ENCODE measurements around the gene ZIC3.

Gene ZIC3

GRCh38 chrX:137573324-137574101 is 7.6 kb downstream of the ZIC3 start:
- TF ChIP-seq ZNF8 (CRISPR knock-in tag; IDR thresholded peaks at IDR 0.05) (no peak), ZC3H10 (CRISPR knock-in tag; IDR thresholded peaks at IDR 0.05) (no peak), ZNF565 (CRISPR knock-in tag; conservative IDR thresholded peaks at IDR 0.05; ENCODE audit: low read depth) (no peak), GLIS3 (CRISPR knock-in tag; IDR thresholded peaks at IDR 0.05) (no peak), RARB (CRISPR knock-in tag; IDR thresholded peaks at IDR 0.05) (no peak), ZFP30 (CRISPR knock-in tag; IDR thresholded peaks at IDR 0.05) (no peak), TOX (CRISPR knock-in tag; IDR thresholded peaks at IDR 0.05; ENCODE audit: borderline replicate concordance) (no peak), PATZ1 (CRISPR knock-in tag; IDR thresholded peaks at IDR 0.05; ENCODE audit: borderline replicate concordance) (no peak), SNAI2 (CRISPR knock-in tag; IDR thresholded peaks at IDR 0.05) (no peak), TCF4 (CRISPR knock-in tag; IDR thresholded peaks at IDR 0.05; ENCODE audit: borderline replicate concordance) (no peak), CSDC2 (CRISPR knock-in tag; IDR thresholded peaks at IDR 0.05) (no peak), ARNTL (CRISPR knock-in tag; IDR thresholded peaks at IDR 0.05; ENCODE audit: borderline replicate concordance, low read depth) (no peak), ZFP3 (CRISPR knock-in tag; IDR thresholded peaks at IDR 0.05) (no peak), ESRRG (CRISPR knock-in tag; IDR thresholded peaks at IDR 0.05) (no peak), PPARA (CRISPR knock-in tag; IDR thresholded peaks at IDR 0.05; ENCODE audit: borderline replicate concordance) (no peak), OSR1 (CRISPR knock-in tag; IDR thresholded peaks at IDR 0.05) (no peak), ISL1 (CRISPR knock-in tag; IDR thresholded peaks at IDR 0.05) (no peak)
- TF ChIP-seq, protein P1, sequence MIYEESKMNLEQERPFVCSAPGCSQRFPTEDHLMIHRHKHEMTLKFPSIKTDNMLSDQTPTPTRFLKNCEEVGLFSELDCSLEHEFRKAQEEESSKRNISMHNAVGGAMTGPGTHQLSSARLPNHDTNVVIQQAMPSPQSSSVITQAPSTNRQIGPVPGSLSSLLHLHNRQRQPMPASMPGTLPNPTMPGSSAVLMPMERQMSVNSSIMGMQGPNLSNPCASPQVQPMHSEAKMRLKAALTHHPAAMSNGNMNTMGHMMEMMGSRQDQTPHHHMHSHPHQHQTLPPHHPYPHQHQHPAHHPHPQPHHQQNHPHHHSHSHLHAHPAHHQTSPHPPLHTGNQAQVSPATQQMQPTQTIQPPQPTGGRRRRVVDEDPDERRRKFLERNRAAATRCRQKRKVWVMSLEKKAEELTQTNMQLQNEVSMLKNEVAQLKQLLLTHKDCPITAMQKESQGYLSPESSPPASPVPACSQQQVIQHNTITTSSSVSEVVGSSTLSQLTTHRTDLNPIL (CRISPR knock-in tag; IDR thresholded peaks at IDR 0.05; ENCODE audit: low read depth): no peak
- TF ChIP-seq, protein P2, sequence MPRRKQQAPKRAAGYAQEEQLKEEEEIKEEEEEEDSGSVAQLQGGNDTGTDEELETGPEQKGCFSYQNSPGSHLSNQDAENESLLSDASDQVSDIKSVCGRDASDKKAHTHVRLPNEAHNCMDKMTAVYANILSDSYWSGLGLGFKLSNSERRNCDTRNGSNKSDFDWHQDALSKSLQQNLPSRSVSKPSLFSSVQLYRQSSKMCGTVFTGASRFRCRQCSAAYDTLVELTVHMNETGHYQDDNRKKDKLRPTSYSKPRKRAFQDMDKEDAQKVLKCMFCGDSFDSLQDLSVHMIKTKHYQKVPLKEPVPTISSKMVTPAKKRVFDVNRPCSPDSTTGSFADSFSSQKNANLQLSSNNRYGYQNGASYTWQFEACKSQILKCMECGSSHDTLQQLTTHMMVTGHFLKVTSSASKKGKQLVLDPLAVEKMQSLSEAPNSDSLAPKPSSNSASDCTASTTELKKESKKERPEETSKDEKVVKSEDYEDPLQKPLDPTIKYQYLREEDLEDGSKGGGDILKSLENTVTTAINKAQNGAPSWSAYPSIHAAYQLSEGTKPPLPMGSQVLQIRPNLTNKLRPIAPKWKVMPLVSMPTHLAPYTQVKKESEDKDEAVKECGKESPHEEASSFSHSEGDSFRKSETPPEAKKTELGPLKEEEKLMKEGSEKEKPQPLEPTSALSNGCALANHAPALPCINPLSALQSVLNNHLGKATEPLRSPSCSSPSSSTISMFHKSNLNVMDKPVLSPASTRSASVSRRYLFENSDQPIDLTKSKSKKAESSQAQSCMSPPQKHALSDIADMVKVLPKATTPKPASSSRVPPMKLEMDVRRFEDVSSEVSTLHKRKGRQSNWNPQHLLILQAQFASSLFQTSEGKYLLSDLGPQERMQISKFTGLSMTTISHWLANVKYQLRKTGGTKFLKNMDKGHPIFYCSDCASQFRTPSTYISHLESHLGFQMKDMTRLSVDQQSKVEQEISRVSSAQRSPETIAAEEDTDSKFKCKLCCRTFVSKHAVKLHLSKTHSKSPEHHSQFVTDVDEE (CRISPR knock-in tag; IDR thresholded peaks at IDR 0.05): no peak
- TF ChIP-seq, protein P3, sequence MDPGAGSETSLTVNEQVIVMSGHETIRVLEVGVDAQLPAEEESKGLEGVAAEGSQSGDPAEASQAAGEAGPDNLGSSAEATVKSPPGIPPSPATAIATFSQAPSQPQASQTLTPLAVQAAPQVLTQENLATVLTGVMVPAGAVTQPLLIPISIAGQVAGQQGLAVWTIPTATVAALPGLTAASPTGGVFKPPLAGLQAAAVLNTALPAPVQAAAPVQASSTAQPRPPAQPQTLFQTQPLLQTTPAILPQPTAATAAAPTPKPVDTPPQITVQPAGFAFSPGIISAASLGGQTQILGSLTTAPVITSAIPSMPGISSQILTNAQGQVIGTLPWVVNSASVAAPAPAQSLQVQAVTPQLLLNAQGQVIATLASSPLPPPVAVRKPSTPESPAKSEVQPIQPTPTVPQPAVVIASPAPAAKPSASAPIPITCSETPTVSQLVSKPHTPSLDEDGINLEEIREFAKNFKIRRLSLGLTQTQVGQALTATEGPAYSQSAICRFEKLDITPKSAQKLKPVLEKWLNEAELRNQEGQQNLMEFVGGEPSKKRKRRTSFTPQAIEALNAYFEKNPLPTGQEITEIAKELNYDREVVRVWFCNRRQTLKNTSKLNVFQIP (CRISPR knock-in tag; IDR thresholded peaks at IDR 0.05; ENCODE audit: borderline replicate concordance, low read depth): no peak
- no peak for ATAC-seq

GRCh38 chrX:137574102-137574783 is 8.3 kb downstream of the ZIC3 start:
- ATAC-seq: no peak
- TF ChIP-seq BACH2 (CRISPR knock-in tag; IDR thresholded peaks at IDR 0.05; ENCODE audit: borderline replicate concordance) (no peak), ZFP3 (CRISPR knock-in tag; IDR thresholded peaks at IDR 0.05) (no peak), TCF4 (CRISPR knock-in tag; IDR thresholded peaks at IDR 0.05; ENCODE audit: borderline replicate concordance) (no peak), ZNF565 (CRISPR knock-in tag; conservative IDR thresholded peaks at IDR 0.05; ENCODE audit: low read depth) (no peak), OSR1 (CRISPR knock-in tag; IDR thresholded peaks at IDR 0.05) (no peak), CSRNP3 (CRISPR knock-in tag; IDR thresholded peaks at IDR 0.05) (no peak)
- TF ChIP-seq, protein P2 (CRISPR knock-in tag; IDR thresholded peaks at IDR 0.05): no peak
- TF ChIP-seq, protein P3 (CRISPR knock-in tag; IDR thresholded peaks at IDR 0.05; ENCODE audit: borderline replicate concordance, low read depth): no peak

Data from SK-N-SH treated with all-trans-retinoic acid at 6 μM for 48 hours (cell line).